AML-193 (cell line): ENCODE measurements around the gene APRT.
A peak's percentile ranks its signal among the peaks of the same experiment; 100 is the strongest.

ENCODE experiments used
- DNase-seq, 2 experiments: peaks; one replicate each; lab custom pipeline; 2025; lab: John Stamatoyannopoulos, UW

Gene APRT

DNA sequence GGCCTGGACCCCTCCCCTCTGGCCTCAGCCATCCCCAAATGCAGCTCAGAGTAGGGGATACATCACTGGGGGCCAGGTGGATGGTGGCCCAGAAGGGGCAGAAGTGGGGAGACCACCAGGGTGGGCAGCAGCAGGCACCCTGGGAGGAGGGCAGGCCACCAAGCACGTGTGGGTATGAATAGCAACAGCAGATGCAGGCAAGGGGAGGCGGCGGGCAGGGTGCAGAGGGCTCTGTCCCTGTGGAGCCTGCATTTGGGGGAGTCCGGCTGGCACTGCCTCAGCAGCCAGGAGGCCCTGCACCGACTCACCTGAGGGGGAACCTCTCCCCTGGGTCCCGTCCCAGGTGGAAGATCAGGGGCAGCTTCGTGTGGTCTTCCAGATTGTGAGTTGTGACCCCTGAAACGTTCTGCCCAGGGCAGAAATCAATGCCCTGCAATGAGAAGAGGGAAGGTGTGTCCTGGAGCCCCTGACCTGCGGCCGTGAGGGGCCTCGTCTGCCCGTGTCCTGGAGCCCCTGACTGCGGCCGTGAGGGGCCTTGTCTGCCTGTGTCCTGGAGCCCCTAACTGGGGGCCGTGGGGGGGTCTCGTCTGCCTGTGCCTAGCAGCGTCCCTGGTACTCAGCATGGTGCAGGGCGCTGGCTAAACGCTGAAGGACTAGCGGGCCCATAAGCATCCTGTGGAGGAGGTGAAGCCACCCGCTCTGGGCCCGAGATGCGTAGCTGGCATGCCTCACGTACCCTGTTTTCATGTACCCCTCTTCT, 10.7 kb upstream of the APRT start:
- no peak for DNase-seq

DNA sequence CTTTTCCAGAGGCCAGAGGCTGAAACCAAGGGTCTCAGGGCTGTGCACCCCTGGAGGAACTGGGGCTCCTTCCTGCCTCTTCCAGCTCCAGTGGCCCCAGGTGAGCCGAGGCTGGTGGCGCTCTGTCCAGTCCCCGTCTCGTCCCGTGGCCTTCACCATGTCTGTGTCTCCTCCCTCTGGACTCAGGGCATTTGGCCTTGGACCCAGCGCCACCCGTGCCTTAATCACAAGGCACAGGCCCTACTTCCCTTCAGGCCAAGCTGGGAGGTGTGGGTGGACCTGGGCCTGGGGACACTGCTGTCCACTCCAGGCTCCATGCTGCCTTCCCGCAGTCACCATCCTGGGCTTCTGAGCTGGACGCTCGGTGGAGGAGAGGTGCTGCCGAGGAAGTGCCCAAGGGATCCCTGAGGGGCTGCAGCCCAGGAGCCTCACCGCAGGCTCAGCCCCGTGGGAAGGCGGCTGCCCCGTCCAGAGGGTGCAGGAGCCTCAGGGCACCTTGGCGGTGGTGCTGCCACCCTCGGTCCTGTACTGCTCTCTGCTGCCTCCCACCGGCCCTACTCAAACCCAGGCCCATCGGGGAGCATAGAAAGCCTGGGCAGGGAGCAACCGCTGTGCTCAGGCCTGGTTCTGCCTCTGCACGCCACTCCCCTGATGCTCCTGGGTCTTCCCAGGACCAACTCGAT, 9.6 kb upstream of the APRT start:
- DNase-seq, result no peak

DNA sequence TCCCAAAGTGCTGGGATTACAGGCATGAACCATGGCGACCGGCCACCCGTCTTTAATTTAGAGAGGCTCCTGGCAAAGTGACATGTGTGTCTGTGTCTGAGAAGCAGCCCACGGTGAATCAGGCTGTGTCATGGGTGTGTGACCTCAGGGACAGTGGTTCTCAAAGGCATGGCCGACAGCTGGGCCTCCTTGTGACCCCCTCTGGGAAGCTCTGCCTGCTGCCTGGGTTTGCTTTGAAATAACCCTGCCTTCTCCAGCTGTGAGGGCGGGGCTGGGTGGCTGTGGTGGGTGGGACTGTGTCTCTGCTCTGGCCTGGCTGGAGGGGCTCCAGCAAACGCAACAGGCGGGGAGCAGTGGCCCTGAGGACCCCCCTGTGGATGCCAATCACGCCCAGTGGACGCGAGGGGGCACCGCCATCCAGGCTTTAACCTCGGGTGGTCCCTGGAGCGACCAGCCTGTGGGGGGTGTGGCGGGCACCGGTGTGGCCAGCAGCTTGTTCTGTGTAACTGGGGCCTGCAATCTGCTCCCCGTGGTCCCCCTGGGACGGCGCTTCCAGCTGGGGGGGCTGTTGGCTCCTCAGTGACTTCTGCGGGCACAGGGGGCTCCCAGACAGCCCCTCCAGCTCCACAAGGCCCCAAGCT, 8.8 kb upstream of the APRT start:
- DNase-seq, result no peak

DNA sequence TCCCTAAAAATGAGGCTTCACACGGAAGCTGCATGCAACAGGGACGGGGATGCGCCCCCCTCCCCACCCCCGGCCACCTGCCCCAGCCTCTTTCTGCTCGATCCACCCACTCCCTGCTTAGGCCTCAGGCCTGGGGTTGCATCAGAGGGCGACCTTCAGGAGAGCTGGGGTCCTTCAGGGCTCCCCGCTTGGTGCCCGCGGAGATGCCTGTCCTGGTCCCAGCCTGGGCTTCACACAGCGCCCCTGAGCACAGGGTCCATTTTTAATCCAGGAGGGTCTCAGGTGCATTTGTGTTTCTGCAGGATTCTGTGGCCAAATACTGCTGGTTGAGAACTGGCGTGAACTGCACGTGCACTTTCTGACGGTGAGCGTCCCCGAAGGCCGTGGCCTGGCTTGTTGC, 7.4 kb upstream of the APRT start:
- DNase-seq, result no peak

DNA sequence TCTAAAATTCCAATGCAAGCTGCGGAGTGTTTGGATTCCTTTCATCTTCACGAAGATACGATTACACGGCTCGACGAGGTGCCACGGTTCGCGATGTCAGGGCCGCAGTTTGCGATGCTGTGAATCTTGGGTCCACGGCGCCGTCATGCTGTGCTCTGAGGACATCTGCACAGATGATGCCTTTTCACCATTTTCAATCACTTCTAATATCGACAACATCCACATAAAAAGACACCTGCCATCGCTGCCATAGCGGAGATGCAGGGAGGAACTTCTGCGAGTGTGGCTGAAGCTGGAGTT, 6.8 kb upstream of the APRT start:
- no peak for DNase-seq

DNA sequence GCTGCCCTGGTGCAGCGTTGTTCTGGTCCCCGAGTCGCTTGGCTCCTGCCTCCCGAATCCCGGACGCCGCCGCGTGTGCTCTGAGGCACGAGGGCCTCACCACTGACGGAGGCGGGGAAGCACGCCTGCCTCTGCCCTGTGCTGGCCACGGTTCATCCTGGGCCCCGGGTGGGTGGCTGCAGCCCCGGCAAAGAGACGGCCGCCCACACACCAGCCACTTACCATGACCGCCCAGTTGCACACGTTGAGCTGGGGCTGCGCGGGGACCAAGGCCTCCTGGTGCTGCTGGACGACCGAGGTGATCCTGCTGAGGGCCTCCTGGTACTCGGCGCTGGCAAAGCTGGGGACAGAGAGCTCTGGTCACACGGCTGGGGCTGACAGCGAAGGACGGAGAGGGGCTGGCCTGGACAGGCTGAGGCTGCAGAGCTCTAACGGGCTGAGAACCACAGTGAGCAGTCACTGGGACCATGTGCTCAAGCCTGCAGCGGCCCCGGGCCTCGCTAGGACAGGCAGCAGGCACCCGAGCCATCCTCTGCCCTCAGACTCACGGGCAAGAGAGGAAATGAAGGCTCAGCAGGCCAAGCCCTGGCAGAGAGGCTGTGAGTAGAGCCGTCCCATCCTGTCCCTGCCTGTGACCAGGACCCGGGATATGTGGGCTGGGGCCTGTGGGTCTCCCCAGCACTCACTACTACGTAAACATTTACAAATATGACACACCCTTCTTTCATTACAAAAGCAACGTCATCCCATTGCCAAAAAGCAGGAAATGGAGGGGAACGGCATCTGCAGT, 6.3 kb upstream of the APRT start:
- no peak for DNase-seq

DNA sequence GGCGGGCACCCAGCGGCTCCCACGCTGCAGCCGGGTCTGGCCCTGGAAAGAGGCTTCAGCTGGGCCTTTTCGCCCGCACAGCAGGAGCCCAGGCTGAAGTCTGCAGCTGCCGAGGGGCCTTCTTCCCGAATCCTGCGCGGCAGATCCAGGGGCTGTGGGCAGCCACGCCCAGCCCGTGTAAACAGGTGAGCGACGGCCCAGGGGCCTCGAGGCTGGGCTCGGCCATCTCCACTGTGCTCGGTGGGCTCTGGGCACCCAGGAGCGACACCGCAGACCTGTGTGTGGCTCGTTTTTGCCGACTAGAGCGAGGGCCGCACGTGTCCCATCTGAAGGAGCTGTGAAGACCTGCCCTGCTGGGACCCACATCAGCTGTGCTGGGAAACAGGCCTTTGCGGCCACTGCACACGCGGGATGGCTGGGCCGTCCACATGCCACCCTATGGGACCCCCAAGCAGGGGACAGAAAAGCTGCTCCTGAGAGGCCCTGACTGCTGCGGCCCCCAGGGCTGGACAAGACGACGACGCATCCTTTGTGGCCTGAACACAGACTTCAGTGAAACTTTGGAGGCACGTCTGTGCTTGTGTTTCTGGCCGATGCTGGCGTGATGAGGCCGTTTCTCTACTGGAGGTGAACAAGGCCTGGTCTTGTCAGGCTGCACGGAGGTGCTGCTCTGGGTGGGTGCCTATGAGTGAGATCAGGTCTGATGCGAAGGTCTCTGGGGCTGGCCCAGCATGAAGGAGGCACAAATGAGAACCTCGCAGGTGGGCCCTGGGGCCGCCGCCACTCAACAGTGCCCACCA, 5.2 kb upstream of the APRT start:
- DNase-seq, result no peak

DNA sequence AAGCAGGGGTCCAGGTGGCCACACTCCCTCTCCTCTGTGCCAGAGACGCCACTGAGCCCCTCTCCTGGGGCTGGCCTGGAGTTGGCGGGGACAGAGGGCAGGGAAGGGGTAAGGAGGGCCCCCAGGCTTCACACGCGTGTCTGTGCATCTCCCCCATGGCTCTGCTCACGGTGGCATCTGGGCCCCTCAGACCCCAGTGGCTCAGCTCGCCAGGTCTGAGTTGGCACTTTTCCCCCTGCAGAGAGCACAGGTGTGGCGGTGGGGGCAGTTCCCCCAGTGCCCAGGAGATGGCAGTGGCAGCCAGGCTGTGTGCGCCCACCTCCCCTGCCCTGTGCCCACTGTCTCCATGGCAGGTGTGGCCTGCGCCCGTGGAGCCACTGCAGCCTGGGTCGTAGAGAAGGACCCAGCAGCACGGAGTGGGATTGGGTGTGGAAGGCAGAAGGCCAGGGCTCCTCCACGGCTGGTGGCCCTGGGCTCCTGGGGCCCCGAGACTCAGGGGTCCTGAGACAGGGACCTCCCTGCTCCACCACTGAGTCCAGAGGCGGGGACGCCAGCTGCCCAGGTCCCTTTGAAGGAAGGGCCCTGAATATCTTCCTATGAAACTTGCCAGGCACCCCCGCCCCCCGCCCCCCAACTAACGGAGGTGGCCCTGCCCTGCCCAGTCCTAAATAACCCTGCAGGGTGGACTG, 4.3 kb upstream of the APRT start:
- peak; percentile 32 to 45 for DNase-seq

DNA sequence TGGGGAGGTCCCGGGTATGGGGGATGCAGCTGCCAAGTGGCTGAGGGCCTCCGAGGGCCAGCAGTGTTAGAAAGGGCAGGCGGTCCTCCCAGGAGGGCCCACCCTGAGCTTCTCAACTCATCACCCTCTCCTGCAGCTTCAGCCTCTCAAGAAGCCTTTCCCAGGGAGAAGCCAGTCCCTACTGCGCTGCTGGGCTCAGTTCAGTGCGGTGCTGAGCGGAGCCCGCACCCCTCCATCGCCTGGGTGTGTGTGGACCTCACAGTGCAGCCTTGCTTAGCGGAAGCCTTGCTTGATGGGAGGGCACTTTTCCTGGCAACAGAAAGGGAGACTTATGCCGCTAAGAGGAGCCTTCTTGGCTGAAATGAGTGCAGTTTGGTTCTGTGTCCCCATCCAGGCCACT, 3.5 kb upstream of the APRT start:
- DNase-seq, result no peak

DNA sequence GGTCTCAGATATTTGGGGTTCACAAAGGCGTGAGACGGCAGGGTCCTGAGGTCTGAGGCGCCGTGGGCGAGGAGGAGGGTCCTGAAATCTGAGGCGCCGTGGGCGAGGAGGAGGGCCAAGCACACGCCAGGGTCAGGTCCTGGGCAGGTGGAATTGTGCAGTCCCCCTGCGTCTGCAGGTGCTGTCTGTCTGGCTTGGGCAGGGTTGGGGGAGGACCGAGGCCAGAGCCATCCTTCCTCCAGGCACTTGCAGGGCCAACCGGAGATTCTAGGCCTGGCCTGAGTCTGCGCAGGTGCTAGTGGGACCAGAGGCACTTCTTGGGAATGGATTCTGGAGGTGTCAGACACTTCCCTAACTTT, 2.4 kb upstream of the APRT start:
- DNase-seq, result no peak

DNA sequence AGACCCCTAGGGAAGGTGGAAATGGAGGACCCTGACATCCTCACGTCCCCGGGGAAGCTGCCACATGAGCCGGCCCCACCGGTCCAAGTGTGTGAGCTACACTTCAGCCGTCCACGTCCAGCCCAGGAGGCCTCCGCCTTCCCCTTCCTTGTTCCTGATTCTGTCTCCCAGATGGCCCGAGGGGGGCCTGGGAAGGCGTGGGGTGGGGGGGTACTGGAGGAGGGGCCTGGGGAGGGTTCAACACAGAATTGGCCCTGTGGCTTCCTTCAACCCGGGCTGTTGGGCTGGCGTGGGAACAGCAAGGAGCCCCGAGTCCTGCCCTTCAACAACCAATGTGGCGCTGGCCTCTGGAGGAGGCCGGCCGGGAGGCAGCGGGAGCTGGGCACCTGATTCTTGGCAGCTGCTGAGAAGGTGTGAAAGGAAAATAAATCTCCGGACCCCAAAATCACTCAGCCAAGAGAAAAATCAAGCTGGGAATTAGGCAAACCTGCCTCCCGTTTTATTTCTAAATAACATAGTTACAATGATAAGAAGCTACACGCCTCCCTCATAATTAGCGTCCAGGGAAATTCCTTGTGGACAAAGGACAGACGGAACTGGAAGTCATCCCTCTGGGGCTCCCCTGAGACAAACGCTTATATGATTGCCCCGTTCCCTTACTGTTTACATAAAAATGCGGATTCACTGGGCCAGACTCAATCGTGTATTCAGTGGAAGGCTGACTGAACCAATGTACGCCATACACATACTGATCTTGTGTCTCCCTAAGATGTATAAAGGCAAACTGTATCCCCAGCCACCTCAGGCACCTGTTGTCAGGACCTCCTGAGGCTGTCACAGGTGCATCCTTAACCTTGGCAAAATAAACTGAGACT, 1.8 kb upstream of the APRT start:
- no peak for DNase-seq

DNA sequence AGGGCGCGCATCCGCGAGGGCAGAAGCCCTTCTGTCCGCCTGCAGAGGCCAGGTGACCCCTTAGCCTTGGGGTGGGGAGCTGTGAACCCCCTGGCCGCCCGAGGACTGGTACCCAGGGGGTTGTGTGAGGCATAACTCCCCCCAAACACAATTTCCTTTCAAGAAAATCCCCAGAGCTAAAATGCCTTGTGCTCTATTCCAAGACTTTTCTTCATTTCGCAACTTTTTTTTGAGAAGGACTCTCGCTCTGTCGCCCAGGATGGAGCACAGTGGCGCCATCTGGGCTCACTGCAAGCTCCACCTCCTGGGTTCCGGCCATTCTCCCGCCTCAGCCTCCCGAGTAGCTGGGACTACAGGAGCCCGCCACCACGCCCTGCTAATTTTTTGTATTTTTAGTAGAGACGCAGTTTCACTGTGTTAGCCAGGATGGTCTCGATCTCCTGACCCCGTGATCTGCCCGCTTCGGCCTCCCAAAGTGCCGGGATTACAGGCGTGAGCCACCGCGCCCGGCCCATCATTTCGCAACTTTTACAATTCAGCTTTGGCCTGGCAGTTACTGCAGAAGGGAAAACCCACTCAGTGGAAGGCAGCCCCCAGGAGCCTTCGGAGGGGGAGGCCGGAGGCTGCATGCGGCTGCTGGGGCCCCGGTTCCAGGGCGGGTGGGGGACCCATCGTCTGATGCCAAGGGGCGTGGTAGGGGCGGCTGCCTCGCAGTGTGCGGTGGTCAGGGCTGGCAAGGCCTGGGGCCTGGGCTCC, 963 bp upstream of the APRT start:
- peak; percentile 65 to 77 for DNase-seq

DNA sequence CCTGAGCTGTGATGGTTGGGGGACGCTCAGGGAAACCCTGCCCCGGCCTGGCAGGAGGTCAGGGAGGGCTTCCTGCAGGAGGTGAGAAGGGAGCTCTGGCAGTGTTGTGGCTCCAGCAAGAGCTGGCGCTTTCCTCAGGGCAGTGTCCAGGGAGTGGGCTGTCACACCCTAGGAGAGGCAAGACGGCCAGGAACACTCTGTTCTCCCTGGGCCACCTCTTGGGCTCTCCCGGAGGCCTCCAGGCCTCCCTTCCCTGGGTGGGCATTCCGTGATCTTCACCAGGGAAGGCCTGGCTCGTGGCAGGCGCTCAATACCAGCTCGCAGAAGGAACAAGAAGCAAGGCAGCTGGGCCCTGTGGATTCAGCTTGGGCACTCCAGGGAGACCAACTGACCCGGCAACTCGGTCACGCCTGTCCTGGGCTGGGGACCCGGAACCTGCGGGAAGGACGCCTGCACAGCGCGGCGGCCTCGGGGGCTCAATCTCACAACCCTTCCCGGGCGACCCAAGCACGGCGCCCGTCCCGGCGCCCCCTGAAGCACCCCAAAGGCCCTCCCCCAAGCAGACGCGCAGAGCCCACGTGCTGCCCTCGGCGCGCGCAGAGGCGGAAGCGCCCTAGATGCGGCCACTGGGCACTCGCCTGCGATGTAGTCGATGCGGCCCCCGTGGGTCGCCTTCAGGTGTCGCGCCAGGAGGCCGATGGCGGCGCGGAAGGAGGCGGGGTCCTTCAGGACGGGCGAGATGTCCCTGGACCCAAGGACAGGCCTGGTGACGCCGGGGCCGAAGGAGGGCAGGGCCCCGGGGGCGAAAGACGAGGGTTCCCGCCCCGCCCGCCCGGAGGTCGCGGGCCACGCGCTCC, 588 bp downstream of the APRT start:
- DNase-seq, result peak; percentile 43 to 60

DNA sequence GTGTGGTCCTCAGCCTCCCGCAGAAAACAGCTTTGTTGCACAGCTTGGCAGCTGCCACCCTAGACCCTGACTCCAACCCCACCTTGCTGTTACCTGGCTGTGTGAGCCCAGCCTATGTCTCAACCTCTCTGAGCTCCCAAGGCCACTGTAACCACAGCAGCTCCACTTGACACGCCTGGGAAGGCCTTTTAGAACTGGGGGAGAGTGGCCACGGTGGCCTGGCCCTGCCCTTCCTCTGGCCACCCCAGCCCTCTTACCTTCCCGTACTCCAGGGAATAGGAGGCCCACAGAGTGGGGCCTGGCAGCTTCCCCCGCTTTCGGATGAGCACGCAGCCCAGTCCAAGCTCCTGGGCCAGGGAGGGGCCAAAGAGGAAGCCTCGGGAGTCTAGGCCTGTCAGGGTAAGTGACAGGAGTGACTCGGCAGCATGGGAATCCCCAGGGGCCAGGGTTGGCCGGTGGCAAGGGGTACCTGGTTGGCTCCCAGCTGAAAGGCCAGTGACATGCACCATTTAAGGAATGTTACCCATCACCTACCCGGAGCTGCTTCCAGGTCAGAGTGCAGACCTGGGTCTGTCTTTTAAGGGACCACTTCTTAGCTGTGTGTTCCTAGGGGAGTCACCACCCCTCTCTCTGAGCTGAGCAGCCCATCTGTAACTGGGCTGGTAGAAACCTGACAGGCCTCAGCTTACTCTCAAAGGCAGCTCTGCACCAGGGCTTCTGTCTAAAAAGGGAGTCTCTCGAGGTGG, 1.4 kb downstream of the APRT start:
- DNase-seq, result peak; percentile 35 to 45

DNA sequence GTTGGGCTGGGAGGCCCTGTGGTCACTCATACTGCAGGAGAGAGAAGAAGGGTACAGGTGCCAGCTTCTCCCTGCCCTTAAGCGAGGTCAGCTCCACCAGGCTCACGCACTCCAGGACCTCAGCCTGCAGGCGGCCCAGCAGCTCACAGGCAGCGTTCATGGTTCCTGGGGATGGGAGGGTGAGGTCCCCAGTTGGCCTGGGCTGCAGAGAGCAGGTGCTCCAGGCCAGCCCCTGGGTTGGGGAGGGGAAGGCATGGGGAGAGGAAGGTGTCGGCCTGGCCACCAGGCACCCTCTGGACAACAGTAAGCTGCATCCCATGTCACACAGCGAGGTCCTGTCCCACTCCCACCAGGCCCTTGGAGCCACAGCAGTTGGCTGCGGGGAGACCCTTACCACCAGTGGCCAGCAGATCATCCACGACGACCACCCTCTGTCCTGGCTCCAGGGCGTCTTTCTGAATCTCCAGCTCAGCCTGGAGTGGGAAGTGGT, 2.0 kb downstream of the APRT start:
- DNase-seq, result no peak

DNA sequence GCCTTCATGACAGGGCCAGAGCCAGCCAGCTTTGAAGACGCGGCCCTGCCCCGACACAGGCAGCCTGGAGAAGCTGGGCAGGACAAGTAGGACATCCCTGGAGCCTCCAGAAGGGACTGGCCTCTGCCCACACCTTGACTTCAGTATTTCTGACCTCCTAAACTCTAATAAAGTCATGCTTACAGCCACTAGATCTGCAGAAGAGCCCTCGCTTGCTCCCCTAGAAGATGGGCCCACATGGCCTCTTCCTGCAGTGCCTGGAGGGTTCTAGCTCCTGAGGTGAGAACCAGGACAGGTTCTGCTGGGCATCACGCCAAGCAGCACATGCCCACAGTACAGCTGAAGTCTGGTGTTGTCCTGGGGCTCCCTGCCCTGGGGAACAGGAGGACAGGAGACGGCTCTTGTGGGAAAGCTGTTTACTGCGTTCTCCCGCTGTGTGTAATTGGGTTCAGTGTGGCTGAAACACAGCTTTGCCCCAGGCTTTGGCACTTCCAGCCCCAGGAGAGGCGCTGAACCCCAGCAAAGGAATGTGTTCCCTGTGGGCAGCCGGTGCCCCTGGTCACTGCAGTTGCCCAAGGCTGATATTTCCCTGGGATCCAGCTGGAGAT, 2.6 kb downstream of the APRT start:
- DNase-seq, result no peak
